Measurements from ENCODE around the gene CA4. TPM values are rescaled to one million over a fixed set of nuclear protein-coding genes. Genes with fewer than 3 reads are reported as not detected.

CA4 gene
- total and polyA plus RNA-seq, 9 of the 15 experiments (the other 6 are each of a cell fraction or from before 2014, with no cell fraction given), result 0.13 TPM; not detected in 7

DNA sequence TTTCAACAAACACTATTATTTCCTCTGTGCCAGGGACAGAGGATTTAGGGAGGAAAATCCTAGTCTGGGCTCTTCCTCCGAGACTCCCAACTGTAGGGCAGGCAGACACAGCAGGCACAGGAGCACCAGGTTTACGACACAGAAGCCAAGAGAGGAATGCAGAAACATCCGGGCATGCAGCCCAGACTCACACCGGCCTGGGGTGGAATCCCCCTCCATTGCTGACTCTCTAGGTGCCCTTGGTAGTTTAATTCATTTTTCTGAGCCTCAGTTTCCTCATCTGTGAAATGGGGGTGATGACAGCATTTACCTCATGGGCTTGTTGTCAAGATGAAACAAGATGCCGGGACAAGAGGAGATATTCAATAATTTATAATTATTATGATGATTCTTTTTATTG lies 14.9 kb downstream of the CA4 start:
- FAIRE-seq (no peak), DNase-seq (ENCODE audit: extremely low read depth in 1 of 4, low spot score in 3 of 4) (peak in 1 of 4 experiments; percentile 4), ATAC-seq (no peak)
- 39% methylated on average over 5 of the region's 5 CpGs for WGBS (ENCODE audit: insufficient coverage, low coverage, missing lambda C conversion rate)
- H3K4me1 ChIP-seq (replicated peaks in 1 of 2; ENCODE audit: control insufficient read depth in 2 of 2, insufficient read depth in 2 of 2, low read length in 2 of 2), result peaks cover 17 to 23% of the 10 kb centered on the region in 2 experiments
- no peak overlapping the region for H3K4me2 ChIP-seq (ENCODE audit: insufficient read depth, low read length)
- in situ Hi-C loops (cut with MboI), result no loop called here
- no peak overlapping the region for H3K9ac ChIP-seq (ENCODE audit: insufficient read depth in 1 of 2, low read depth in 2 of 2, low read length in 2 of 2)
- no peaks in the 10 kb centered on the region for H3K9me3 ChIP-seq (replicated peaks; ENCODE audit: control insufficient read depth, insufficient read depth, low read depth, low read length)
- POLR2A ChIA-PET, result interaction anchor here (0.7 kb wide), 1 partner anchor 21 kb away, joined by 3 read pairs; no protein-coding TSS in a partner anchor
- H3K4me3 ChIP-seq, result no peak overlapping the region
- H3K36me3 ChIP-seq (ENCODE audit: control insufficient read depth, insufficient read depth, low read length), result no peaks in the 10 kb centered on the region
- H2AFZ ChIP-seq (ENCODE audit: low read depth, low read length), result no peak overlapping the region
- no peaks in the 10 kb centered on the region for H3K79me2 ChIP-seq (ENCODE audit: control insufficient read depth, insufficient read depth, low read length)
- BruUV-seq (replicated peaks), result no TSS peak
- intact Hi-C loops (cut with micrococcal nuclease), result no loop called here
- H3K27ac ChIP-seq (ENCODE audit: extremely low read depth, low read depth, low read length), result no peak overlapping the region
- no peaks in the 10 kb centered on the region for H4K20me1 ChIP-seq (replicated peaks; ENCODE audit: control insufficient read depth, insufficient read depth, low read length)
- H3K9me1 ChIP-seq (ENCODE audit: control insufficient read depth, insufficient read depth, low read length), result no peaks in the 10 kb centered on the region
- CTCF ChIA-PET (ENCODE audit: low intra/inter-chr PET ratio), result no interaction called here
- H3K27me3 ChIP-seq (ENCODE audit: control insufficient read depth in 2 of 2, insufficient read depth in 2 of 2, low read length in 2 of 2), result peaks cover 0 to 5% of the 10 kb centered on the region in 2 experiments; a peak in 2 of 5 replicates
- TF ChIP-seq ESRRA (IDR thresholded peaks at IDR 0.05; ENCODE audit: borderline replicate concordance, low read depth) (0 out of 2 replicates have a peak, but pooled peaks have one; percentile 8), ADNP (tag; IDR thresholded peaks at IDR 0.05) (peak; percentile 31; the same call in 1 of the 2 replicates), CBX8 (IDR thresholded peaks at IDR 0.05; ENCODE audit: borderline replicate concordance, extremely low read depth, low read depth, low read length, poor library complexity, severe bottlenecking) (no peak), PRDM10 (IDR thresholded peaks at IDR 0.05; ENCODE audit: partially characterized antibody) (no peak), ZBTB1 (CRISPR knock-in tag; IDR thresholded peaks at IDR 0.05; ENCODE audit: borderline replicate concordance, low read depth) (no peak), BRF2 (IDR thresholded peaks at IDR 0.05; ENCODE audit: borderline replicate concordance, insufficient read depth, insufficient read length) (no peak), PHF8 (IDR thresholded peaks at IDR 0.05; ENCODE audit: borderline replicate concordance, low read length) (no peak), FOSL1 (tag; conservative IDR thresholded peaks at IDR 0.05) (no peak), ILF3 (IDR thresholded peaks at IDR 0.05; ENCODE audit: borderline replicate concordance) (no peak), EHMT2 (IDR thresholded peaks at IDR 0.05) (no peak)
- TF ChIP-seq, protein P1, sequence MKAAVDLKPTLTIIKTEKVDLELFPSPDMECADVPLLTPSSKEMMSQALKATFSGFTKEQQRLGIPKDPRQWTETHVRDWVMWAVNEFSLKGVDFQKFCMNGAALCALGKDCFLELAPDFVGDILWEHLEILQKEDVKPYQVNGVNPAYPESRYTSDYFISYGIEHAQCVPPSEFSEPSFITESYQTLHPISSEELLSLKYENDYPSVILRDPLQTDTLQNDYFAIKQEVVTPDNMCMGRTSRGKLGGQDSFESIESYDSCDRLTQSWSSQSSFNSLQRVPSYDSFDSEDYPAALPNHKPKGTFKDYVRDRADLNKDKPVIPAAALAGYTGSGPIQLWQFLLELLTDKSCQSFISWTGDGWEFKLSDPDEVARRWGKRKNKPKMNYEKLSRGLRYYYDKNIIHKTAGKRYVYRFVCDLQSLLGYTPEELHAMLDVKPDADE (conservative IDR thresholded peaks at IDR 0.05; ENCODE audit: control insufficient read depth, low read depth, low read length), result no peak
- TF ChIP-seq, protein P2, sequence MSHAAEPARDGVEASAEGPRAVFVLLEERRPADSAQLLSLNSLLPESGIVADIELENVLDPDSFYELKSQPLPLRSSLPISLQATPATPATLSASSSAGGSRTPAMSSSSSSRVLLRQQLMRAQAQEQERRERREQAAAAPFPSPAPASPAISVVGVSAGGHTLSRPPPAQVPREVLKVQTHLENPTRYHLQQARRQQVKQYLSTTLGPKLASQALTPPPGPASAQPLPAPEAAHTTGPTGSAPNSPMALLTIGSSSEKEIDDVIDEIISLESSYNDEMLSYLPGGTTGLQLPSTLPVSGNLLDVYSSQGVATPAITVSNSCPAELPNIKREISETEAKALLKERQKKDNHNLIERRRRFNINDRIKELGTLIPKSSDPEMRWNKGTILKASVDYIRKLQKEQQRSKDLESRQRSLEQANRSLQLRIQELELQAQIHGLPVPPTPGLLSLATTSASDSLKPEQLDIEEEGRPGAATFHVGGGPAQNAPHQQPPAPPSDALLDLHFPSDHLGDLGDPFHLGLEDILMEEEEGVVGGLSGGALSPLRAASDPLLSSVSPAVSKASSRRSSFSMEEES (CRISPR knock-in tag; IDR thresholded peaks at IDR 0.05), result no peak
